ENCODE measurements around the gene TOMM7.

TOMM7 gene

DNA sequence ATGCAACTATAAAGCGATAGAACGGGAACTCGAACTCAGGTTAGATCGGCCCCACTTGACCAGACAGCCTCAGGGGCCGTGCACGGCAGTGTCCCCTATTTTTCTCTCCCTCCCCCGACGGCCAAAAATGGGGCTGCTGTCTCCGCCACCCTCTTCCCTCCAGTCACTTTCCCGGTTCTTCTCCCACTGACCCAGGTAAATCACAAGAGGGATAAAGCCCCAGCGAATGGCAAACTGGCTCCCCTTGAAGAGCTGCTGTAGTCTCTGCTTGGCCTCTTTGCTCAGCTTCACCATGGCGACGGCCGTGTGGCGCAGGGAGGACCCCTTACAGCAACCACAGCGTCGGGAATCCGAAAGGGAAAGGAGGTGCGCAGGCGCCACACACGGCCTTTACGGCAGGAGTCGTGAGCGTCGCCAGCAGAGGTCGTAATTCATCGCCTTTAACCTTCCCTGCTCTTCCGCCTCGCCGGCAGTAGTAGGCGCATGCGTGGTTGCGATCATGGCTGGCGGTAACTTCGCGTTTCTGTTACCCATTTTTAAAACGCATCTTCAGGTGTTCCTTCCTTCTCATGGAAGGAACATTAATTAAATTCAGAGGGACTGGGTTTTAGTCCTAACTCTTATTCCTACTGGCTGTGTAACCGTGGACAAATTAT is at the start of gene TOMM7:
TOMM7 (minus strand) TSS at position 364 of the 656 bp plus-strand sequence; CDS start at position 294, 70 bp downstream.
- DNase-seq: peak; percentile 95

DNA sequence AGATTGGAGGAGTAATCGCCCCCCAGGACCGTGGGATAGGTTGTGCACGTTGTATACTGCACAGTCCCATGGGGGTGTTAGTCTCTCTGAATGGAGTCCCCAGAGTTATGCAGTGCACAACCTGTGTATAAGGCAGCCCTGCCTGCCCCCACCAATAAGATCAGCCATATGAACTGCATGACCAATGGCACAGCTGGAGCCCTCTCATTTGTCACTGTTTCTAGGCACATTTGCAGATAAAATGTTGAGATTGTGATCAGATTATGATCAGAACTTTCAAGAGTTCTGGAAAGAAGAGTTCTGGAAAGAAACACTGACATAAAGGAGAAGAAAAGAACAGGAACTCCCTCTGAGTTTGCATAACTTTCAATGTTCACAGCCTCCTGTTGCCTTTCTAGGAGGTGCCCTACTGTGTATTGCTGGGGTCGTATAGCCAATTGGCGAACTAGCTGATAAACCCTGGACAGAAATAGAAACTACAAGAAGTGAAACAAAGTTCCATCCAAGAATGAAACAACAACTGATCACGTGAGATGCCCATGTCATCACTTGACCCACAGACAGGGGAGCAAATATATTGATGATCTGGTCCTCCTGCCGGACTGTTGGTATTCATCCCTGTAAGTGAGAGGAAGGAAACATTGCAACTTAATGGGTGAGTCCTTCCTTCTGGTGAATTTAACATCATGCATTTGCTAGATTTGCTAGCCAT is 49.6 kb upstream of the TOMM7 start:
- no peak for DNase-seq

DNA sequence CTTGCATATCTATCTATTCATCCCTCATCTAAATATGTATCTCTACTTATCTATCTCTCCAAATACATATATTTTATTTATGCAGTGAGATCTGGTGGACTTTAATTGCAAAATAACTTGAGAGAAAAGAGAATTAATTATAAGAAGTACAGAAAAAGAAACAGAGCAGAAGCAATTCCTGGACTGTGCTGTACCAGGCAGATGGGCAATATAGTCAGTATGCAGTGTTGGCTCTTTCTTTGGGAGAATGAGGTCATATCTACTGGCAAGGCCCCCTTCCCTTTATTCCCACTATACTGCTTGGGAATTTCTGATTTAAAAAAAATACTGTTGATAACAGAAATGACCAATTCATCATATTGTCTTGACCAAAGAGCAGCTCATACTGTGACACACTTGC is 49.0 kb upstream of the TOMM7 start:
- DNase-seq: no peak

DNA sequence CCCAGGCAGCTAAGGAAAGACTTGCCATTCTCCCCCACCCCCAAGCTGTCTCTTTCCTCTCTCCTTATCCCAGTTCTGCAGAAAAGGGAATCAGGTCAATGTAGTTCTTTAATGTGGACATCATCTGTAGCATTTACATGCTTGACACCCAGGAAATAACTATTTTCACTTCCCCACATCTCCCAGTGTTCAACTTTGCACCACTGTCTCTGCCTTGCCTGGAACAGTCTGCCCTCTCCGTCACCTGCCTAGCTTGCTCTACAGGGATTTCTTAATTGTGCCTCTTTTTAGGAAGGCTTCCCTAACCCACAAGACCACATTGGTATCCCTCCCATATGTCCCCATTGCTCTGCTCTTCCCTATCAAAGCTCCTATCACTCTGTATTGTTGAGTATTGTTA is 45.9 kb upstream of the TOMM7 start:
- DNase-seq: no peak

DNA sequence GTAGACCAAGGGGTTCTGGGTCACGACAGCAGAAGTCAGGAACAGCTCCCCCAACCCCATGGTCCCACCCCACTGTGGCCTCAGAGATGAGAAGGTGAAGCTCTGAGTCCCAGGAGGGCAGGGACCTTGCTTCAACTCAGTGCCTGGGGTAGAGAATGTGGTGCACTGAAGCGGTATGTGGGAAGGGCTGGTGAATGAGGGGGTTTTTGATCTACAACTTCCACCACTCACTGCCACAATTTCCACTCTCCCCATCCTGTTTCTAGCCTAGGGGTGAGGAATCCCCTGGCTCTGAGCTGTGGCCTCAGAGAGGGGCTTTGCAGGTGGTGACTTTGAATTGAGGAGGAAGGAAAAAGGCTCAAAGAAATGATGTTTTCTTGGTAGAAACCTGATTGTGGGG is 44.9 kb upstream of the TOMM7 start:
- no peak for DNase-seq

DNA sequence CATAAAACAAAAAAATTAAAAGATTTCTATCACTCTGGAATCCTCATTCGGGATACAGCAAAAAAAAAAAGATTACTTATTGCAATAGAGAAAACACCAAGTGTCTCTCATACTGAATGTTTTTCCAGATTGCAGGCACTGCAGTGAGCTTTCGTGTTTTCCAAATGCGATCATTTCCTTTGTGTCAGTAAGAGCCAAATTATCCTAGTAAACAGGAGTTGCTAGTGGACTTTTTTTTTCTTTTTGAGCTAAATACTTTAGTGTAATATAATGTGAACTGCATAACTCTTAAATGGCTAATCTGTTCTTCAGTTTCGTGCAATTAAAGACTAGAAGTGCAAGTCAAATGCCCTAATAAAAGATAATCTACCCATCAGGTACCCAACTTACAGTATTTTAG is 44.4 kb upstream of the TOMM7 start:
- no peak for DNase-seq

DNA sequence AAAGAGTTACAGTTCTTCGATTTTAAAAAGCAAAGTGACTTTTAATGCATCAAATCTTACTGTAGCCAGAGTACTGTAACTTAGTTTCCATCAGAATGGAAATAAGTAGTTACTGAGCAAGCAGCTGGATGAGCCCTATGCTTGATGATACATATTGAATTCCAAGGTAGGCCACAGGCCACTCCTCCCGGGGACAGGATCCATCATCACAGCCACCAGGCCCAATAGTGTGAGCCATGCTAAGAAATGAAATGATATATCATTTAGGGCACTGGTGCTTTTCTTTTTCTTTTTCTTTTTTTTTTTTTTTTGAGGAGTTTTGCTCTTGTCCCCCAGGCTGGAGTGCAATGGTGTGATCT is 42.9 kb upstream of the TOMM7 start:
- DNase-seq: no peak

DNA sequence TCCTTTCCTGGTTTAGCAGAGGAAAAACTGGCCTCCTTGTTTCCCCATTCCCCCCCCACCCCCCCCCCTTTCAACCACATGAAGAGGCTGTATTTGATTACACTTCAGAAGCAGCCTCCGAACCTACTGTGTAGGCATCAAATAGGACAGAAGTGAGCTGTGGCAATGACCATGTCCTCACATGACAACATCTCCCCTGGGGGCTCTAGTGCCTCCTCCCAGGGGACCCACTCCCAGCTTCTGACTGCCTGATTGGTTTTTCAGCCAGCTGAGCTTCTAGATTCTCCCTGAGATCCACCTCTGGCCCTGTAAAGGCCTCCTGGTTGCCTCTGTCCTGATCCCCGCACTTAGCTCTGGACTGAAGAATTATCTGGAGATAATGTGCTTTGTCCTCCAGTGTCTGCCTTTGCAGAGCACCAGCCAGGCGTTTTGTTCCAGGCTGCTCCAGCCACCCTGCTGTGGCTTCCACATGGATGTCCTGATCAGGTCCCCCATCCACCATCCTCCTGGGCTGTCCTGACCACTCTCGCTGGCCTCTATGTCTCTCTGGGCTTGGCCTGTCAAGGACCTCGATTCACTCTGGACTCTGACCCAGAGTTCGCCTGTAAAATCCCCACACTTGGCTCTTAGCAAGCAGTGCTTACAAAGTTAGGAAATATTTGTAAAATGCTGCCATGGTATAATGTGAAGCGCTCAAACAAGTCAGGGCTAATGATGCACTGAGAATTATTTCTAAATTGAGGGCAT is 42.4 kb upstream of the TOMM7 start:
- DNase-seq: no peak

DNA sequence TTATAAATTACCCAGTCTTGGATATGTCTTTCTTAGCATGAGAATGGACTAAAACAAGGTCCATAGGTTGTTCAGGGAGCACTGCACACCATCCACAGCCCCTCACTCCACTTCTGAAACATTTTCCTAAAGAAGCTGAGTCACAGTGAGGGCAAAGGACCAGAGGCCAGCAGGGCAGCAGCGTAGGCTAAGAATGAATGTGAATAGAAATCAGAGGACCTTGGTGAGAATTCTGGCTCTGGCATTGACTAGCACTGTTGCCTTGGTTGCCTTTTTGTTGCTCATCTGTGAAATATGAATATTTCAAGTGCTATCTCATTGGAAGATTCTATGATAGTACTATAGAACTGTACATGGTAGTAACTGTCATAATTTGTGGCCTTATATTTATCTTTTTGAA is 41.7 kb upstream of the TOMM7 start:
- no peak for DNase-seq

DNA sequence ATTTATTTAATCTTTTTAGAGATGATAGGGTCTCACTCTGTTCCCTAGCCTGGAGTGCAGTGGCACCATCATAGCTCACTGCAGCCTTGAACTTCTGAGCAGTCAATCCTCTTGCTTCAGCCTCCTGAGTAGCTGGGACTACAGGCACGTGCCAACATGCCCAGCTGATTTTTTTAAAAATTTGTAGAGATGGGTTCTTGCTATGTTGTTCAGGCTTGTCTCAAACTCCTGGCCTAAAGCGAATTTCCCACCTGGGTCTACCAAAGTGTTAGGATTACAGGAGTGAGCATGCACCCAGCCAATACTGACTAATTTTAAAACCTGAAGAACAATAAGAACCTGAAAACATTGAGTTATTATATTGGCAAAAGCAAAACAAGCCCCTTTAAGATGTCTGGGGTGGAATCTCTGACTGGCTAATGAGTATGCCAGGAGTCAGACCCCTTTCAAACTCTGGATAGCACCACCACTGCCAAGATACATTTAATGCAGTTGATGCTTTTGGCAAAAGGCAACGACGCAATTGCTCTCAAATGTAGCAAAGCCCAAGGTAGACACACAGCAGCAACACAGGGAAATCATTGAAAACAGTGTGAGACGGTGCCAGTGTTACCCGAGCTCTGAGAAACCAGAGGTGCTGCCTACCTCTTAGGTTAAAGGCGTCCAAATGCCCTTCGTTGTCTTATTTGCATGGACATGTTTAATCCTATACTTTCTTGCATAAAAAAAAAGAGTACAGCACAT is 40.7 kb upstream of the TOMM7 start:
- DNase-seq: no peak

DNA sequence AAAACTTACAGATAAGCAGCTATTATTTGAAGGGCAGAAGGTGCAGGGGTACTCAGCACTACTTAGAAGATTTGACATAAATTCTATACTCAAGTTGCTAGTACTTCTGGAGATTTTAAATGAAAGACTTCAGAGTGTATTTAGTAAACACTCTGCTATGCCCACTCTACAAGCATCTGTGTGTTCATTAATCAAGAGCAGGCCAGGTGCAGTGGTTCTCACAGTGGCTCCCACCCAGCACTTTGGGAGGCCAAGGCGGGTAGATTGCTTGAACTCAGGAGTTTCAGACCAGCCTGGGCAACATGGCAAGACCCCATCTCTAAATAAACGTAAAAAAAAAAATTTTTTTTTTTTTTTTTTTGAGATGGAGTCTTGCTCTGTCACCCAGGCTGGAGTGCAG is 38.9 kb upstream of the TOMM7 start:
- no peak for DNase-seq

DNA sequence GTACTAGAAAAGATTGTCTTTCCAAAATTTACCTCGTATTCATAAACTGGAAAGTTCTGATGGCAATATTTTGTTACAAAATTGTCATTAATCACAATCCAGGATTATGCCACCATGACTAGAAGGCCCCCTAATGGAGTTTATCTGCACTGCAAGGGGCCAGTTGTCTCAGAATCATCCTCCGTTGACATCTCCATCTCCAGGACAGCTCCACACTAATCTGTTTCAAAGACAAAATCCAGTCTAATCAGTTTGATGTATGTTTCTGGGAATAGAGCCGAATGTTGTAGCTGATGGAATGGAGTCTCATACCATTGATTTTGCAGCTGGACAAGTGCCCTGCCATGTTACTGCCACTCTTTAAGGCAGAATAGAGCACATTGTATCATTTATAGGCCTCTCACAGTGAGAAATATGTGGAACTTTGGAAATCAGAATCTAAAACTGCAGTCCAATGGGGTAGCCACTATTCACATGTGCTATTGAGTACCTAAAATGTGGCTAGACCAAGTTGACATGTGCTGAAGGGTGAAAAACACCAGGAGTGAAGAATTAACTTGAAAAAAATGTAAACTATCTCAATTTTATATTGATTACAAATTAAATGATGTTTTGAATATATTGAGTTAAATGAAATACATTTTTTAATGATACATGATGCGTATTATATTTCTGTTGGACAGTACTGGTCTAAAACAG is 38.3 kb upstream of the TOMM7 start:
- no peak for DNase-seq

DNA sequence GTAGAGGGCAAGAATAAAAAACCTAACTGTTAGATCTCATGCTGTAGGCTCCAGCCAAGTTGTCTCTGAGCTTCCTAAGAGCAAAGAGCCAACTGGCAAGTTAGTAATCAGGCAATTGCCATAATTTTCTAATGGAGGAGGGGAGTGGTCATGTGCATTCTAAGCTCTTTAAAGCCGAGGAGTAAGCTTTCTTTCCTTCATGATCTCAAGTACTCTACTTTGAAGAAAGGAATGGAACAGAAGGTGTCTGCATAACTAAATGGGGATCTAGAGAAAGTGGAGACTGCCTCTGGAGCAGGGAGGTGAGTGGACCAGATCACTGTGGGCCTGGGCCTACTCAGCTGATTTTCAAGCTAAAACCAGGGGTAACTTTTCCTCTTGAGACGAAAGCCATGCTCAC is 37.7 kb upstream of the TOMM7 start:
- DNase-seq: no peak

DNA sequence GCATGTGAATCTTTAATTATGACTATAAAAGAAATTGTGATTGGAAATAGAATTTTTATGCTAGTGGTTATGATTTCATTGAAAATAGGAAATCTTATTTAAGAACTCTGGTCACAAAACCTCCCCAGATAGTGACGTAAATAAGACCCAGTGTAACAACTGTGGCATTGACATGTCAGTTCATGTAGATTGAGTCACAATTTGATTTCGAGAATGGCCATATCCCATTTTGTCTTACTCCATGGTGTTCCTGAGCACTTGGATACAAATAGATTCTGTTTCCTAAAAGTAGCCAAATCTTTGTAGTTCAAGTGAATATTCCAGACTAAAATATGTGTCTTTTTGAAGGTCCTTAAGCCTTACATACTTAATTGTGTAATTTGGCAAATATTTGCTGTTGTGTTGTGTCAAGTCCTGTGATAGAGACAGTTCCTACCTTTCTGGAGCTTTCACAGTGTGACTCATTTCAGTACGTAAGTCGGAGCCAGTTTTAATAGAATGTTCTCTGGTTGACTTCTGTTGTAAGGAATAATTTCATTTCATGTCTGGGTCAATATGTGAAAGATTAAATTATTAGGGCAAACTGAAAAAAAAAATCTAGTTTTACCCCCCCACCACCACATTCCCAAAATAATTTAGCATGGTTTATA is 37.1 kb upstream of the TOMM7 start:
- no peak for DNase-seq

DNA sequence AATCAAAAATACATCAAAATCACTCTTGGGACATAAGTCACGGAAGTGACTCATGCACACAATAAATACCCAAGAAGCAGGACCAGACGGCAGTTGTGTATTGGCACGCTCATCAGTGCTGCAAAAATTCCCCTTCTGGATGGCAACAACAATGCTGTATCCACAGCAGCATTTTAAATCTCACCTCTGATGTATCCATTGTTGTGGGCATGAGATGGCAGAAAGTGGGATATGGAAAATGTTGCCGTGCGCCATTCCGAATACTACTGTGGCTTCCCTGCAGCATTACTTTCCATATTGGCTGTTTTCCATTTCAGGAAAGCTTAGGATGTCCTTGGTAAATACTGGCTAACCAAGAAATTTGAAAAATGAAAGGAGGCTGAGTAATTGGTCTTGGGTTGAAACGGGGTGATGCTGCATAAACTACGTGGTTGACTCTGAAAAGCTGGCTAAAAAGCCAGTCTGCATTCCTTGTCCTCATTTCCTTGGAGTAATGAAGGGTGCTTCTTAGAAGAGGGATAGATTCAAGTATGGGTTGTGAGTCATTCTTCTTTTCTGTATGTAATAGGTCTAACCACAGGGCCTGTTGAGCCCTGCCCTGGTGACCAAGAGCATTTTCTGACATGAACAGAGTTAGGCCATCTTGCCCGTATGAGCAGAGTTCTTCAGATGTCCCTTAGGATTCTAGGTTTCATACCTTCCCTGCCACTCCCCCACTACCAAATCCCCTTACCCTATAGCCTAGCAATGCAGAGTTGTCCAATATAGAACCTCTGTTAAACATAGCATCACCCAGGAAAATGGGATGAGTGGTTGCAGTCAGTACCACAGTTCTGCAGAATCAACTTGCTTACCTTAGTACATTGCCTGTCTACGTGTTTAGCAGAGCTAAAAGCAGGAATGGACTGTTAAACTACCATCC is 36.3 kb upstream of the TOMM7 start:
- no peak for DNase-seq

DNA sequence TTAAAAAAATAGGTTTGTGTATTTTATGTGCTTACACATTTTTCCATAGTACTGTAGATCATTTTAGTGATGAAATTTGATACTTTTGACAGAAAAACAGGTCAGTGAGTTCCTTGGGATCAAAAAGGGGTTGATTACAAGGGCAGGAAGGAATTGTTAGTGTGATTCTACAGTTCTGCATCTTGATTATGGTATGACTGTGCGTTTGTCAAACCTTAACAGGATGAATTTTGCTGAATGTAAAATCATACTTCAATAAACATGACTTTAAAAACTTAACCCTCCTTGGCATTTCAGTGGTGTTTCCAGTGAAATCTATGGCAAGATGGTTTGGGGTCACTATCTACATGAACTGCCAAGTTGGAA is 35.6 kb upstream of the TOMM7 start:
- DNase-seq: no peak

DNA sequence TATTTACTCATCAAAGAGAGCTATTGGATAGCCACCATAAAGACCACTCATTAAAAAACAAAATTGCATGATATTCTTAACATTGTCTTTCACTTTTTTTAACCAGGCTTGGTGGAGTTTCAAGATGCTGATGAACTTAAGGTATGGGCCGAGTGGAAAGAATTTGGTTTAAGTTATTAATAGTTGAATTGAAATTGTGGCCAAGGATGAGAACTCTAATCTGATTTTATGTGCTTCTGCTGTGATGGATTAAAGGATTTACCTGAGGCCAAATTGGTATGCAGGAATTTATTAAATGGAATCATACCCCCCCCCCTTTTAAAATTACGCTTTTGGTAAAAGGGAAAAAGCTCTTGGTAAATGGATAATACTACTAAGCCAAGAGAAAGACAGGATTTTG is 33.8 kb upstream of the TOMM7 start:
- DNase-seq: no peak

DNA sequence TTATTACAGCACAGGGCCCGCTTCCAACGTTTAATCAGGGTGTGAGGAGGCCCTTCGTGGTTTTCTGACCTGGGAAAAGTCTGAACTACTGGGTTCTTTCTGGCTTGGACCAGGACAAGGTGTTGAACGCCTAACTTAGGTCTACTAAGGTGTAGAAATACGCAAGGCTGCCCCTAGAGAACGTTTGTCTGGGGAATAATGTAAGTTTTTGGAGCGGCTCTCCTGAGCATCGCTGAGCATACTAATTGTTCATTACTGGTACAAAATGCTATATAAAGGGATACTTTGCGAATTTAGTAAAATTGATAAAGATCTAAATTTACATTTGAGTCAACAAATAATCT is 32.4 kb upstream of the TOMM7 start:
- DNase-seq: no peak

DNA sequence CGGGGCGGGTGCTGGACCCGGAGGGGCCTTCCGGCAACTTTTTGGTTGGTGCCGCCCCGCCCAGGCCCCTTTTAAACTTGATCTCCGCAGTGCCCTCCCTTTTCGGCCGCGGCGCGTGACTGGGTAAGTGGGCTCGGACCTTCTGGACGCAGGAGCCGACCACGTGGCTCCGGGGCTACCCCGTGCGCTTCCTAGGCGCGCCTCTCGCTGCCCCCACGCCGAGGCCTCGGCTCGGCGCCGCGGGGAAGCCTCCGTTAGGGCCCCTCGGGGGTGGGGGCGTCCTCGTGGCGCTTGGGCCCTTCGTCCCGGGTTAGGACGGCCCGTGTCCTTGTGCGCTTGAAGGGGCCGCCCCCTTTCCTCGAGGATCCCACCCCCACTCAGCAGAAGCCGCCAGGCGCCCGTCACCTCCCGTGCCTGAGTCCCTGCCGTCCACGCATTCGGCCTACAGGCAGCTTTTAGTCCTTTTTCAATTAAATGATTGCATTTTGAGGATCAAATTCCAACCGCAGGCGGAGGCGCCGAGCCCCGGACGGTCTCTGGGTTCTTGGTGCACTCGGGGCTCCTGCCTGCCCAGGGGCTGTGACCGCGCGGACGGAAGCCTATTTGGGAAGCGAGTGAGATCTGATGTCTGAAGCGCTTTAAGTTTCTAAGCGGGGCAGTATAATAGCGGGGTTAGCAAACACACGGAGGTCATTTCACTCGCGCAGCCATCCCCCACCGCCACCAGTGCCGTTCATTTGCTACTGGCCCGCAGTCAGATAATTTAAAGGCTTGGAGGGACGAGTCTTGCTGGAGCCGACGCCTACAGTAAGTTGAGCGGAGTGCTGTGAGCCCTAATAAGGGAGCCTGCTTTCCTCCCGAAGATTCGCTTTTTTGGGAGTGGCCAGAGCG is 31.8 kb upstream of the TOMM7 start:
- peak; percentile 87 for DNase-seq

DNA sequence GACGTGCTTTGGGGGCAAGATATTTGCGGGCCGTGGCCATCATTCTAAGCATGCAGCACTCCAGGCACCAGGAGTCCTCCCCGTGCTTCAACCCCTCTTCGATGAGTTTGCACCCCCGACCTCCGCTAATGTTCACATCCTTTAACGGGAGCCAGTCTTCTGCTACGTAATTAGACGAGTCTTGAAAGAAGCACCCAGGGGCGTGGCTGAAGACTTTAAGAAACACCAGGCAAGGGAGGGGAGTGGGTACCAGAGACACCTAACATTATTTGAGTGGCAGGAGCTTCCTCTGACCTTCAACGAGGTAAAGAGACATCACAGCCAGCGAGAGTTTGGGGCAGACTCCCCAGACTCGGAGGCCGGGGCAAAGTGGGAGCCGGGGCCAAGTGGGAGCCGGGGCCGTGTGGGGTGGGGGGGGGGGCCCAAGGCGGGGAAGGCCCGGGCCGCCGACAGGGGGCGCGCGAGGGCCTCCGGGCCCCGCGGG is 31.1 kb upstream of the TOMM7 start:
- no peak for DNase-seq
